Activated CD4-positive, alpha-beta T cell treated with anti-CD3 and anti-CD28 coated beads for 24 hours (primary cell): ENCODE results near the gene PDGFC.

Experiments
- DNase-seq, 2 donors: peaks; one replicate each; pipeline ENCODE4 v3.0.0-alpha.2; 2020; ENCODE audit warnings: low read depth in 2 of 2

PDGFC gene

GRCh38 chr4:156974264-156974663 lies 2.7 kb upstream of the PDGFC start:
- no peak for DNase-seq

- DNase-seq: no peak
These were observed 898 bp upstream of the PDGFC start for GRCh38 chr4:156972379-156973015.

- no peak for DNase-seq
These were observed 379 bp downstream of the PDGFC start for GRCh38 chr4:156971165-156971675.

DNA sequence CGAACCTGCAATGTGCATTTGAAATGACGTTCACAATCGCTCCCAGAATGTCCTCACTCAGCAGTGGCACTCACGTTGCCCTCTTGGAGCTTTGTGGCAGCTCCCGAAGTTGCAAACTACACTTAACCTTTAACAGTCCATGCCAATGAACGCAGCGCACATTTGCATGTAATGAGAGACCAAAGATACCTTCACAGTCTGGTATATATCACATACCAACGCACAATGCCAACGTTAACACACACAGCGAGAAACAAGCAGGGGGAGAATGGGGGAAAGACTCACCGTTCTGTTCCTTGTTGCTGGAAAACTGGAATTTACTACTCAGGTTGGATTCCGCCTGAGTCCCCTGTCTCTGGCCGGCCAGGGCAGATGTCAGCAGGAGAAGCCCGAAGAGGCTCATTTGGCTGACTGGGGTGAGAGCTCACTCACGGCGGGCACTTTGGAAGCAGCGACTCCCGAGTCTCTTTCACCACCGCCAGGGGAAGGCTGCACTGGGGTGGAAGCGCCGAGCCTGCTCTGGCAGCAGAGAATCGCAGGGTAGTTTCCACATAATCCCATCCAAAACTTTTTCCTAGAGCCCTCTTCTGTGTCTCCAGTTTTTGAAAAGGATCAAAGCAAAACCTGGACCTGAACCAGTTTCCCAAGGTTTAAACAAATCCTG lies 966 bp downstream of the PDGFC start:
- DNase-seq: no peak

- no peak for DNase-seq
These were observed 1.7 kb downstream of the PDGFC start for GRCh38 chr4:156969911-156970310.

- DNase-seq: no peak
These were observed 2.5 kb downstream of the PDGFC start for GRCh38 chr4:156969101-156969500.

DNA sequence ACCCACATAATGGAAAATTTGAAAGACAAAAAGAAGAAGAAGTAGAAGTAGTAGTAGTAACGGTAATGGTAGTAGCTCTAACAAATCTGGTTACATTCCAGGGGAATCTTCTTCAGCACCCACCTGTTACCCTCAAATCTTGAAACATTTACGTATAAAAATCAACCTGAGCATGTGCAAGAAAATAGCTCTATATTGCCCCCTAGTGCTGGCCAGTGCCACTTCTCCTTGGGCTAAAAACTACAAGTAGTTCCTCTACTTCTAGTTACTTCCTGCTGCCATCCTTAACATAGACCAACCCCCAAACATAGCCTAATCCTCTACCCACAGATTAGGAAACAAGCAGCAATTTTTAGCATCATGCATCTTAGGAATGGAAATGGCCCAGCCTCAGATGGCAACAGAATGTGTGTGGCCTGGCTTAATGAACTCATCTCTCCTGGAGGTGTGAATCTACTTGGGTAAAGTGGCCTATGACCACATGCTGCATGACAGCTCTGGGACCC lies 3.1 kb downstream of the PDGFC start:
- DNase-seq: no peak

DNA sequence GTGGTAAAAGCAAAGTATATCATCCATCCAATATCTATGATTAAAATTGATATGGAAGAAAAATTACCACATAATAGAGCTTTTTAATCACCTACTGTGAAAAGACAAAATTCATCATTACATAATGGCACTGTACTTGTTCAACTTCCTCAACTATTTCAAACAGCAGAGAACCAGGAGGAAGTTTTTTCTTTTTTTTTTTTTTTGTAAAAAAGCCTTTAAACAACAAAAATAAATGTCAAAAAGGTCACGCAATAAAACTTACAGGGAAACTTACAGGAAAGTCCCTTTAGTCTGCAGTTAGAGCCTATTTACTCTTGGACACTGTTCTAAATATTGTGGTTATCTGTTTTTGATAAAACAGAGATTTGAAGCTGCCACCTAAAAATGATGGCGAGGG lies 4.8 kb downstream of the PDGFC start:
- no peak for DNase-seq

- DNase-seq: no peak
These were observed 8.2 kb downstream of the PDGFC start for GRCh38 chr4:156963419-156963818.

- DNase-seq: no peak
These were observed 9.0 kb downstream of the PDGFC start for GRCh38 chr4:156962528-156962974.

GRCh38 chr4:156962058-156962358 lies 9.6 kb downstream of the PDGFC start:
- no peak for DNase-seq

DNA sequence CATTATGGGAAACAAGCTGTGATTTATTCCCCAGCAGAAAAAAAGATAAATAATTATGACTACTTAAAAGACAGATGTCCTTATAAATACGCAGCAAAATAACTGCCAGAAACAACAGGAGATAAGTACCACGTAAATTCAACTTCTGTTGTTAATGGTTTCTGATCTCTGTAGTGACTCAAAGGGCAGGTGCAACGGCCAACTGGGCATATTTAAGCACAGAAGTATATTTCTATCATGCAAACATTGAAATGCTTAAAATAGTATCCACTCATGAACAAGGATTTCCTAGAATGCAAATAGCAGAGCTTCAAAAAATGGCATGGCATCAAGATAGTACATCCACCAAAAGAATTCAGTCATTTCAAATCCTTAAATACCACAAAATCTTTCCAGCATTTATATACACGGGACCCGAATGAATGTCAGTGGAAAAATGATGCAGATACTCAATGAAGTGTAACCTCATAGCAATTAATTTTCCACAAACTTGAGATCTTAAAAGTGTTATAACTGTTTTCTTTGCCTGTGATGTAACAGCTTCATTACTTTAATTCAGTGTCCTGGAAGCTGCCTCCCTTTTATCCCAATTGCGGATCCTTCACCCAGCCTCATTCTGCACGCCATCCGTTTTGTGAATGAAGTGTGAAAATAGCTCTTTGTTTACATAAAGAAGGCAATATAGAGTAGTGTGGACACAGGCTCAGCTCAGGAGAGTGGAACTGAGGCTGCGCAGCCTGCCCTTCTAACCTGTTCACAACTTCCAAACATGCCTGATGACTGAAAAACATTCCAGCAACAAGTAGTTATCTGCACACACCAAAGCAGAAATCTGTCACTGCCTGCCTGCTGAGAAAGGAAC lies 10.2 kb downstream of the PDGFC start:
- no peak for DNase-seq

DNA sequence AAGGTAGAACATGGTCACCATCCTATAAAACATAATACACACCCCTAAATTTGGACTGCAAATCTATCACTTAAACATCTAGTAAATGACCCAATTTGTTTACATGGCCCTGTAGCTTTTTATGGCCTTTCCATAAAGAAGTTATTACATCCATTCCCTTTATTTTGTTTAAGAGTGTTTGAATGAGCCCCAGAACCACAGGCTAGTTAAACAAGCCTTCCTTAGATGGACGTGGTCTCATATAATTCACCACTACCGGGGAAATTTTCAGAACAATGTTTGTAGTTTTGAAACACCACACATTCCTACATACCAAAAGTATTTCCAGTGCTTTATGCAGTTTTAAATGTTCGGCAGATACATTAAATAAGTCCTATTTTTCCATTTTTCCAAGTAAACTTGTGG lies 12.3 kb downstream of the PDGFC start:
- DNase-seq: no peak

DNA sequence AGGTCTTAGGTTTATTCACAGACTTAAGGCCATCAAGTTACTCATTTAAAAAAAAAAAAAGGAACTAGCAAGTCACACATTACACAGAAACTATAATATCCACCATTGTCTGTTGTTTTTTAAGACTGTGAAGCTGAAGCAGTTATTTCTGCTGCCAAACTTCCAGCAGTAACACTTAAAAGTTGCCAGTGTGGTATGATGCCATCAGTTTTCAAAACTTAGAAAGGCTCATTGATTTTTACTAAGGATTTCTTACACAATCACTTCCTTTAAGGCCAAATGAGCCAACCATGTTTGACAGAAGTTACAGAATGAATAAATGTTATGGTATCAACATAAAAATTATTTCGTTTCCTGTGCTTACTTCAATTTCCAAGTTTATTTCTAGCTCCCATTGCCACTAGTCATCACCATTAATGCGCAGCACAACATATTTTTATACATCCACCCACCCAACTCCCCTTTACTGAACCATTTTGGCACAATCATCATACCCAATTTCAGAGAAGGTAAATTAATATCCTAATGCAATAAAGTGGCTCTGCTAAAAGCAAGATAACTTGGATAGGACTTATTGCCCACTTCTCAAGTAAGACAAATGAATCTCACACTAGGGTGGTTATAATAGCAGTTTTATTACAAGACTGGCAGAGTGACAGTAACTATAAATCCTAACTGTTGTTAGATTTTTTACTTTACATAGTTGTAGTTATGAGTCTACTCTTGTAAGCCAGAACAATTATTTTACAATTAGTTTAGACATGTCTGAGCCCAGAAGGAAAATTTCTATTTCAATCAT lies 13.1 kb downstream of the PDGFC start:
- DNase-seq: no peak

GRCh38 chr4:156957556-156957955 lies 14.0 kb downstream of the PDGFC start:
- DNase-seq: no peak

DNA sequence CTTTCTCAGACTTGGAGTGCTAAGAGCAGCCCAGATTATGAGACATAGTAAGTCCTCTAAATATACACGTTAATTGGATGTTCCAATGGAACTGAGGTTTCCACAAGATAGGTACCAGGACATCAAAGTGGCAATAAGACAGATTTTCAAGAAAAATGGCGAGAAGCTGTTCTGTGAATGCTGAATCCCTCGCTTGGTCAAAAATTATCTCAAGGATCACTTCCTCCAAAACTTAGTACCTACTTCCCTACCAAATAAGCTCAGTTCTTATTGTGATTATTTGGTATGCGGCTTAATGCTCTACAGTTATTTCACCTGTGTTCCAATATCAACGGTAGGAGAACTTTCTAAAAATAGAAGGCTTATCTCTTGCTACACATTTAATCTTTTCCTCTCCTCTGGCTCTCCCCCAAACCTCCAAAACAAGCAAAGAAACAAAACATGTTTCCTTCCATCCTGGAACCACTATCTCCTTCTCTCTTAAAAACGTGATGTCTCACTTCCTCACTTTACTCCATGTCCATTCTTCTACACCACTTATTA lies 14.7 kb downstream of the PDGFC start:
- no peak for DNase-seq

DNA sequence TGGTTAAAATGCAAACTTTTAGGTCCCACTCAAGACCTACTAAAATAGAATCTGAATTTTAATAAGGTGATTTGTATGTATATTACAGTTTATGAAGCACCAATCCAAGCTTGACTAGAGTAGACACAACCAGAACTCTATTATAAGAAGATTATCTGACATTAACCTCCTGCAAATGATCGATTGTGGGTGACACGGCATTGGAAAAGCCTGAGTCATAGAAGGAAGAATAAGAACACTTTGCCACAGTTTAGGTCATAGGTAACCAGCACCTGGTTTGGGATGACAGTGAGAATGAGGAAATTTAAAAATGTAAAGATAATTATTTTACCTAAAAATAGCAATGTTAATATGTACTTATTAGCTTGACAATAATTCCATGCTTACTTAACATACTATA lies 15.2 kb downstream of the PDGFC start:
- DNase-seq: no peak

DNA sequence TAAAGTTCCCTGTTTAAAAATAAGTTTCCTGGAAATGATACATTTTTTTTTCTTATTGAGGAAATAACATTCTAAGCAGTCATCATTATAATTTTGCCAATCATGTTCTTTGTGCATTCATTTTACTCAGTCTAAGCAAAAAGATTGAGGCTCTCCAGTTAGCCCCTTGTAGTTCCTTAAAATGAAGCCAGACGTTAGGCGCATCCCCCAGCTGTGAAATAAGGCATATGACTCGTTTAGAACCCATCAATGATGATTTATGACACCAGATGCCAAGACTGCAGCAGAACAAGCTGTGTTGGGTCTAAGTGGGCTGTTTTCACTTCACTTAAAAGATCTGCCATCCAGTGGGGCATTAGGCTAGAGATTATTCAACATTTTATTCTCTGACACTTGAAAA lies 17.0 kb downstream of the PDGFC start:
- DNase-seq: no peak

DNA sequence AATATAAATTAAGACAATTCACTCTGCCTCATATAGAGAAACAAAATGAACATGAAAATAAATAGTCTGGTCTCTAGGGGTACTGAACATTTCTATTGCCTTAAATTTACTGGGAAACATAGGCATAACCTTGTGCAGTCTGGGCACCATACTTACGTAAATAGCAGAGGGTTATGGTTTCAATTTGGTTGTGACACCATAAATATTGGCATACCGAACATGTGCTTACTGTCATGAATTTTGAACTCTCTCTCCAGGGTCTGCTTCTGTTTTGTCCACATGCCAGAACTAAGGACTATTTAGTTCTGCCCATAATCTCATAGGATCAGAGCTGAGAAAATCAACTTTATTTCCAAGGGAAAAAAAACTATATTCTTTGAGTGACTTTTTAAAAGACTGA lies 17.6 kb downstream of the PDGFC start:
- DNase-seq: no peak

DNA sequence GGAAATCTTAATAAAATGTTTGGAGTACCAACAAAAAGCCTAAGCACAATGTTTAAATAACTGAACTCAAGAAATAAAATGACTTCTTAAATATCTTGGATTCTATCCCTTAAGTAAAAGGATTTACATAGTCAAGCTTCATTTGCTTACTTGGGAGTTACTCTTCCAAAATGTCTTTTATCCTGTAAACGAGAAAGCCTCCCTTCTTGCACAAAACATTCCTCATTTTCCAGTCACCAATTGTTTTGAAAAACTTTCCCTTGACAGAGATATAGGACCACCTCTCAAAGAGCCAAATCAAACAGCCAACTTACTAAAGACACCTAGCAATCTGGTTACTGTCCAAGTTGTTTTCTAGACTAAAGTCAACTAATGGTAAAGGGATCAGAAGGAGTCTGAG lies 18.6 kb downstream of the PDGFC start:
- no peak for DNase-seq

- no peak for DNase-seq
These were observed 19.4 kb downstream of the PDGFC start for GRCh38 chr4:156952078-156952759.
